HepG2 (cell line): ENCODE measurements around the gene FAM83G. TPM values are rescaled to one million over a fixed set of nuclear protein-coding genes. Genes with fewer than 3 reads are reported as not detected.
"Not testable (repeated sequence)": the region's sequence is repeated elsewhere in the genome, so short reads cannot be mapped to it uniquely, and the experiment has no call there.

Experiments used
- ATAC-seq: fragments of 200-7000 bp; cut with Tn5 transposase; 3 replicates; pipeline ENCODE4 v1.9.1; 2020; ENCODE audit warnings: mild to moderate bottlenecking, moderate library complexity
- BruUV-seq: library from RNA; stranded (reverse); fragments of 400-500 nt; replicated peaks from 2 replicates; lab custom pipeline; 2021; lab: Mats Ljungman, UMichigan
- CTCF ChIA-PET: fragments of 300-600 bp; formaldehyde crosslinking; extraction: SDS; loops from one replicate; lab custom pipeline; 2021; ENCODE audit warnings: low total read pairs, inconsistent platforms, low intra/inter-chr PET ratio; lab: Yijun Ruan, JAX
- POLR2A ChIA-PET: fragments of 350-600 bp; sonication (Branson Sonifier 250); formaldehyde crosslinking; loops from one replicate; lab custom pipeline; 2020; ENCODE audit warnings: antibody characterized with exemption, inconsistent platforms; lab: Yijun Ruan, JAX
- DNase-seq: peaks from one replicate; pipeline ENCODE4 v3.0.0-alpha.2; 2015; ENCODE audit warnings: low spot score
- FAIRE-seq: peaks from 3 replicates; lab custom pipeline; 2011; peaks lifted over from hg19 to GRCh38; lab: Jason Lieb, UNC
- H2AFZ ChIP-seq: one replicate; pipeline ENCODE4 v1.6.1; 2011; ENCODE audit warnings: low read length, inconsistent platforms
- H3K27ac ChIP-seq: fragments of 300-600 bp; 3 replicates; pipeline ENCODE4 v1.8.0; 2011; ENCODE audit warnings: mixed run types, mild to moderate bottlenecking, mixed read lengths, low read length, inconsistent platforms; ENCODE audit not compliant: insufficient read depth; ENCODE audit errors: extremely low read length
- H3K27me3 ChIP-seq, 2 experiments: fragments of 200-600 bp in 1 of 2; 2 replicates in 1 of 2; 3 replicates in 1 of 2; pipeline versions ENCODE4 v1.6.0 to v1.8.0; 2011; ENCODE audit warnings: low read length in 2 of 2, mild to moderate bottlenecking in 2 of 2, moderate library complexity in 2 of 2, inconsistent platforms in 1 of 2; ENCODE audit not compliant: insufficient read depth in 2 of 2, control insufficient read depth in 1 of 2
- H3K36me3 ChIP-seq, 2 experiments: fragments of 200-600 bp in 1 of 2; replicated peaks in 1 of 2; 2 replicates in 1 of 2; 3 replicates in 1 of 2; pipeline versions ENCODE4 v1.5.1 to v1.8.0; 2011; ENCODE audit warnings: low read length in 2 of 2, inconsistent platforms in 1 of 2; ENCODE audit not compliant: insufficient read depth in 2 of 2, control insufficient read depth in 1 of 2
- H3K4me1 ChIP-seq: 2 replicates; pipeline ENCODE4 v1.5.1; 2012; ENCODE audit warnings: low read length, inconsistent platforms; ENCODE audit not compliant: insufficient read depth
- H3K4me2 ChIP-seq: 2 replicates; pipeline ENCODE4 v1.6.0; 2011; ENCODE audit warnings: low read depth, low read length, inconsistent platforms
- H3K4me3 ChIP-seq, 3 experiments: fragments of 200-600 bp in 1 of 3; sonication (generic), shearing (Covaris generic) in 1 of 3; replicated peaks in 1 of 3; 2 replicates each; pipeline ENCODE4 v1.5.1; 2011 to 2016; ENCODE audit warnings: low read length in 3 of 3, inconsistent platforms in 2 of 3, low read depth in 2 of 3, mild to moderate bottlenecking in 2 of 3, control low read depth in 1 of 3, mixed read lengths in 1 of 3; ENCODE audit not compliant: insufficient read depth in 1 of 3
- H3K79me2 ChIP-seq: one replicate; pipeline ENCODE4 v1.6.1; 2011; ENCODE audit warnings: low read length, inconsistent platforms; ENCODE audit not compliant: insufficient read depth
- H3K9ac ChIP-seq: 2 replicates; pipeline ENCODE4 v1.6.0; 2011; ENCODE audit warnings: mild to moderate bottlenecking, low read depth, low read length, inconsistent platforms; ENCODE audit not compliant: insufficient read depth
- H3K9me3 ChIP-seq: 2 replicates; pipeline ENCODE4 v1.5.1; 2012; ENCODE audit warnings: mild to moderate bottlenecking, low read length
- H4K20me1 ChIP-seq: 2 replicates; pipeline ENCODE4 v1.6.0; 2011; ENCODE audit warnings: inconsistent platforms, mild to moderate bottlenecking, low read length, moderate library complexity; ENCODE audit not compliant: insufficient read depth
- KDM5A ChIP-seq: fragments of 200-600 bp; sonication (generic); IDR thresholded peaks from 2 replicates; pipeline ENCODE4 v1.7.0; 2018; ENCODE audit warnings: antibody characterized with exemption, mild to moderate bottlenecking, low read length, borderline replicate concordance
- RARA ChIP-seq: IDR thresholded peaks from 2 replicates; pipeline ENCODE4 v1.6.1; 2016; ENCODE audit warnings: missing genetic modification reagents, missing compliant biosample characterization
- SCMH1 ChIP-seq: sonication (generic); formaldehyde crosslinking; IDR thresholded peaks from 2 replicates; pipeline ENCODE4 v1.9.0; 2021; ENCODE audit warnings: missing genetic modification reagents, mild to moderate bottlenecking, borderline replicate concordance
- ZNF329 ChIP-seq: sonication (generic); formaldehyde crosslinking; IDR thresholded peaks from 2 replicates; pipeline ENCODE4 v1.9.0; 2021; ENCODE audit warnings: low read depth, mild to moderate bottlenecking, missing genetic modification reagents
- WGBS: methylation state at CpG from one replicate; pipeline ENCODE4 v1.1.6; 2017; ENCODE audit warnings: low lambda C conversion rate; 5-methylcytosine and 5-hydroxymethylcytosine counted together
- in situ Hi-C: cut with HindIII; loops from 2 replicates; pipeline ENCODE4 v1.10.0; 2017; ENCODE audit warnings: low pct_unique_long_range_greater_than_20kb; ENCODE audit not compliant: extremely low pct_ligation_motif_present
- intact Hi-C: fragments of 100-400 bp; cut with micrococcal nuclease; formaldehyde crosslinking; loops from one replicate; pipeline ENCODE4 v1.10.0; 2022; ENCODE audit not compliant: unreplicated experiment
- polyA plus RNA-seq, 8 experiments: library from polyadenylated mRNA; depleted of rRNA in 3 of 8; stranded (reverse) in 7 of 8; unstranded in 1 of 8; fragments of >200 nt; fragmentation: Illumina TruSeq in 4 of 8; extraction: Trizol in 4 of 8; gene quantifications; 2 replicates each; pipeline versions ENCODE4 v1.2.1 to v1.2.3, GENCODE V29; 2011 to 2016; ENCODE audit warnings: low read depth in 4 of 8, missing spikeins in 1 of 8, mixed read lengths in 1 of 8; ENCODE audit not compliant: insufficient read depth in 1 of 8
- total RNA-seq, 5 experiments: library from RNA; depleted of rRNA; stranded (reverse); fragments of >200 nt; fragmentation: Illumina TruSeq; extraction: Trizol; gene quantifications; 2 replicates each; pipeline ENCODE4 v1.2.3, GENCODE V29; 2016; ENCODE audit warnings: low read depth in 1 of 5

FAM83G gene
- total and polyA plus RNA-seq, 2 of the 13 experiments (the other 11 are each of a cell fraction or from before 2014, with no cell fraction given), result 13.7 to 18.6 TPM

- TF ChIP-seq SCMH1 (CRISPR knock-in tag), result no peak
- no peak for TF ChIP-seq KDM5A
Measured at GRCh38 chr17:18956581-18956980, 48.0 kb downstream of the FAM83G start (continued).

DNA sequence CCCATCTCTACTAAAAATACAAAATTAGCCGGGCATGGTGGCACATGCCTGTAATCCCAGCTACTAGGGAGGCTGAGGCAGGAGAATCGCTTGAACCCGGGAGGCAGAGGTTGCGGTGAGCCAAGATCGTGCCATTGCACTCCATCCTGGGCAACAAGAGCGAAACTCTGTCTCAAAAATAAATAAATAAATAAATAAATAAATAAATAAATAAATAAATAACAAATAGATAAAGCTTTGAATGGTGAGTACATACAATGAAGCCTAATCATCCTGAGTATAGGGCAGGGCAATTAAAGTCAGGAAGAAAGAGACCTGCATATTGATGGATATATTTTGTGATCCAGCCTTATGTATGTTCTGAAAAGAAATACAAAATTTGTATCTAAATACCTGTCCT lies 48.5 kb downstream of the FAM83G start:
- FAIRE-seq, H3K36me3 ChIP-seq, in situ Hi-C loops, H3K9me3 ChIP-seq, H3K27ac ChIP-seq, POLR2A ChIA-PET, H4K20me1 ChIP-seq, DNase-seq, H3K4me2 ChIP-seq, H3K9ac ChIP-seq, H2AFZ ChIP-seq, ATAC-seq, CTCF ChIA-PET, BruUV-seq, H3K4me3 ChIP-seq, H3K79me2 ChIP-seq: not testable (repeated sequence)
- intact Hi-C loops, result loop anchor here (10.0 kb wide), 1 partner anchor 141 kb away; no protein-coding TSS in a partner anchor
- Histone ChIP-seq H3K27me3 (peaks cover 6 to 25% of the 10 kb centered on the region in 2 experiments; a peak in 2 of 5 replicates), H3K4me1 (peaks cover 39% of the 10 kb centered on the region)
- WGBS, result 84% methylated on average over 6 of the region's 6 CpGs

- Histone ChIP-seq H3K4me3 (no peak overlapping the region), H3K79me2 (no peaks in the 10 kb centered on the region), H3K4me2 (no peak overlapping the region), H3K9ac (no peak overlapping the region), H3K27ac (no peak overlapping the region)
- CTCF ChIA-PET, result no interaction called here
- WGBS, result 74% methylated on average over 6 of the region's 6 CpGs
- ATAC-seq, result no peak
- intact Hi-C loops, result loop anchor here (10.0 kb wide), 1 partner anchor 140 kb away; no protein-coding TSS in a partner anchor
- TF ChIP-seq RARA (CRISPR knock-in tag) (no peak), ZNF329 (CRISPR knock-in tag) (peak; percentile 92)
- TF ChIP-seq, all 625 proteins: peak for 1
- Histone ChIP-seq H3K27me3 (peaks cover 6 to 23% of the 10 kb centered on the region in 2 experiments; a peak in 2 of 5 replicates), H4K20me1 (no peaks in the 10 kb centered on the region), H3K4me1 (peaks cover 46% of the 10 kb centered on the region), H3K9me3 (no peaks in the 10 kb centered on the region), H2AFZ (no peak overlapping the region), H3K36me3 (no peaks in the 10 kb centered on the region)
- DNase-seq (no peak), FAIRE-seq (no peak)
- POLR2A ChIA-PET, result no interaction called here
- in situ Hi-C loops, result no loop called here
- BruUV-seq, result no TSS peak
Measured at GRCh38 chr17:18955009-18955408, 49.6 kb downstream of the FAM83G start.
